SK-N-SH treated with all-trans-retinoic acid at 6 μM for 48 hours (cell line): Measurements from ENCODE around the gene CERK.

Experiments
- ATAC-seq: fragments of 200-7000 bp; cut with Tn5 transposase; 3 replicates; pipeline ENCODE4 v1.9.1; 2020; ENCODE audit warnings: mild to moderate bottlenecking, moderate library complexity
- BACH2 ChIP-seq: fragments of 250-450 bp; sonication (Bioruptor Pico); IDR thresholded peaks from 2 replicates; pipeline ENCODE4 v1.9.0; 2021; ENCODE audit warnings: mild to moderate bottlenecking, borderline replicate concordance
- CREB5 ChIP-seq: fragments of 250-450 bp; sonication (Bioruptor Pico); IDR thresholded peaks from 2 replicates; pipeline ENCODE4 v1.5.1; 2020; ENCODE audit warnings: low read depth, mild to moderate bottlenecking, moderate library complexity
- CSDC2 ChIP-seq: fragments of 250-450 bp; sonication (Bioruptor Pico); IDR thresholded peaks from 2 replicates; pipeline ENCODE4 v1.5.0; 2020; ENCODE audit warnings: mild to moderate bottlenecking, moderate library complexity
- ESRRG ChIP-seq: fragments of 250-450 bp; sonication (Bioruptor Pico); IDR thresholded peaks from 2 replicates; pipeline ENCODE4 v1.6.1; 2021; ENCODE audit warnings: mild to moderate bottlenecking
- GLIS3 ChIP-seq: fragments of 250-450 bp; sonication (Bioruptor Pico); IDR thresholded peaks from 2 replicates; pipeline ENCODE4 v1.5.0; 2020; ENCODE audit warnings: mild to moderate bottlenecking, moderate library complexity
- ISL1 ChIP-seq: fragments of 250-450 bp; sonication (Bioruptor Pico); IDR thresholded peaks from 2 replicates; pipeline ENCODE4 v2.1.2; 2022; ENCODE audit warnings: mild to moderate bottlenecking, moderate library complexity
- POU6F1 ChIP-seq: fragments of 250-450 bp; sonication (Bioruptor Pico); IDR thresholded peaks from 2 replicates; pipeline ENCODE4 v1.8.0; 2021; ENCODE audit warnings: low read depth, mild to moderate bottlenecking, moderate library complexity, borderline replicate concordance
- PPARA ChIP-seq: fragments of 250-450 bp; sonication (Bioruptor Pico); IDR thresholded peaks from 2 replicates; pipeline ENCODE4 v1.5.0; 2020; ENCODE audit warnings: mild to moderate bottlenecking, borderline replicate concordance
- RARB ChIP-seq: fragments of 250-450 bp; sonication (Bioruptor Pico); IDR thresholded peaks from 2 replicates; pipeline ENCODE4 v1.8.0; 2021; ENCODE audit warnings: mild to moderate bottlenecking, moderate library complexity
- TCF4 ChIP-seq: fragments of 250-450 bp; sonication (Bioruptor Pico); IDR thresholded peaks from 2 replicates; pipeline ENCODE4 v1.8.0; 2021; ENCODE audit warnings: mild to moderate bottlenecking, moderate library complexity, borderline replicate concordance
- TSHZ2 ChIP-seq: fragments of 250-450 bp; sonication (Bioruptor Pico); IDR thresholded peaks from 2 replicates; pipeline ENCODE4 v1.5.0; 2020; ENCODE audit warnings: mild to moderate bottlenecking, moderate library complexity
- ZC3H10 ChIP-seq: fragments of 250-450 bp; sonication (Bioruptor Pico); IDR thresholded peaks from 2 replicates; pipeline ENCODE4 v1.5.1; 2021; ENCODE audit warnings: mild to moderate bottlenecking, moderate library complexity
- ZNF565 ChIP-seq: fragments of 450-650 bp; formaldehyde crosslinking; conservative IDR thresholded peaks from 2 replicates; pipeline ENCODE4 v1.5.0; 2020; ENCODE audit warnings: low read depth, mild to moderate bottlenecking, moderate library complexity
- ZNF8 ChIP-seq: fragments of 450-650 bp; formaldehyde crosslinking; IDR thresholded peaks from 2 replicates; pipeline ENCODE4 v1.5.0; 2020; ENCODE audit warnings: mild to moderate bottlenecking, moderate library complexity

CERK gene

GRCh38 chr22:46752286-46752987, 14.4 kb upstream of the CERK start:
- no peak for ATAC-seq
- TF ChIP-seq PPARA (no peak), ZNF565 (CRISPR knock-in tag) (no peak), POU6F1 (CRISPR knock-in tag) (no peak), RARB (CRISPR knock-in tag) (no peak), BACH2 (CRISPR knock-in tag) (no peak), CSDC2 (no peak), TCF4 (CRISPR knock-in tag) (no peak), ESRRG (CRISPR knock-in tag) (no peak), ZC3H10 (CRISPR knock-in tag) (no peak), TSHZ2 (CRISPR knock-in tag) (no peak), CREB5 (CRISPR knock-in tag) (no peak), ZNF8 (no peak)

- TF ChIP-seq ISL1 (no peak), POU6F1 (CRISPR knock-in tag) (no peak), PPARA (no peak)
- no peak for ATAC-seq
Measured at GRCh38 chr22:46750863-46751443, 12.9 kb upstream of the CERK start.

GRCh38 chr22:46750530-46750800, 12.4 kb upstream of the CERK start:
- TF ChIP-seq TSHZ2 (CRISPR knock-in tag): no peak
- TF ChIP-seq PPARA: no peak
- no peak for TF ChIP-seq CREB5 (CRISPR knock-in tag)
- TF ChIP-seq RARB (CRISPR knock-in tag): no peak
- TF ChIP-seq GLIS3 (CRISPR knock-in tag): no peak
- no peak for ATAC-seq
